ENCODE measurements around the gene LAMA2. TPM values are rescaled to one million over a fixed set of nuclear protein-coding genes. Genes with fewer than 3 reads are reported as not detected.
"Not testable (repeated sequence)": the region's sequence is repeated elsewhere in the genome, so short reads cannot be mapped to it uniquely, and the experiment has no call there.

Gene LAMA2
- total RNA-seq, 1 donor from 2014 or later: 0.45 TPM

DNA sequence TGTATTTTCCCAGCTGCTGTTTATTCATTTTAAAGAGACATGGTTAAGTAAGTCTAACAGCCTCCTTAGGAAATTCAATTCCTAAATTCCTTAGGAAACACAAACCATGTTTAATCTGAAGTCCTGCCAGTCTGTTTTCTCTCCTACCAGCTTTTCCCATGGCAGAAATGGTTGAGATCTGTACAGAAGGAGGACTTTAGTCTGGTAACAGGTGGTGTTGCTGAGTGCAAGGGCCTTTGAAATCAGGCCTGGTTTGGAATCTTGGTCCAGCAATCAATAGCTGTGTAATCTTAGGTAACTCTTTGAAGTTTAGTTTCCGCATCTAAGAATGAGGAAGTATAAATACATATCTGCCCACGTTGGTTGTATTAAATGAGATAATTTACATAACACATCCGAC lies 232.5 kb downstream of the LAMA2 start:
- no peak for DNase-seq (ENCODE audit: low read depth)

DNA sequence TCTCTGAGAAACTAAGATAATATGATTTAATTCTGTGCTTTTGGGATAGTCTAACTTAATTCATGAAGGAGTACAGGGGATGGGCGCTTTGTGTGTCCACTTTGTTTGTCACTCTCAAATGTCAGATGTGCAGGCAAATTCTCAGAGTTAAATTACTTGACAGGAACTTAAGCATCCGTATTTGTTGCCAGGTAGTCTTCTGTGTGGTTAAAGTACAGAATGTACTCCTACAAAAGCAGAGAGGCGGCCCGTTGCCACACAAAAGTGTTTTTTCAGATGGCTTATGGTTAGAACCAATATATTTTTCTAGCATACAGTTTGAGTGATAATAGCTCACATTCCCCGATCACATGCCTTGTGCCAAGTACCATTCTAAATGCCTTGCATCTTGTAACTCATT lies 234.4 kb downstream of the LAMA2 start:
- DNase-seq (ENCODE audit: low read depth): no peak

DNA sequence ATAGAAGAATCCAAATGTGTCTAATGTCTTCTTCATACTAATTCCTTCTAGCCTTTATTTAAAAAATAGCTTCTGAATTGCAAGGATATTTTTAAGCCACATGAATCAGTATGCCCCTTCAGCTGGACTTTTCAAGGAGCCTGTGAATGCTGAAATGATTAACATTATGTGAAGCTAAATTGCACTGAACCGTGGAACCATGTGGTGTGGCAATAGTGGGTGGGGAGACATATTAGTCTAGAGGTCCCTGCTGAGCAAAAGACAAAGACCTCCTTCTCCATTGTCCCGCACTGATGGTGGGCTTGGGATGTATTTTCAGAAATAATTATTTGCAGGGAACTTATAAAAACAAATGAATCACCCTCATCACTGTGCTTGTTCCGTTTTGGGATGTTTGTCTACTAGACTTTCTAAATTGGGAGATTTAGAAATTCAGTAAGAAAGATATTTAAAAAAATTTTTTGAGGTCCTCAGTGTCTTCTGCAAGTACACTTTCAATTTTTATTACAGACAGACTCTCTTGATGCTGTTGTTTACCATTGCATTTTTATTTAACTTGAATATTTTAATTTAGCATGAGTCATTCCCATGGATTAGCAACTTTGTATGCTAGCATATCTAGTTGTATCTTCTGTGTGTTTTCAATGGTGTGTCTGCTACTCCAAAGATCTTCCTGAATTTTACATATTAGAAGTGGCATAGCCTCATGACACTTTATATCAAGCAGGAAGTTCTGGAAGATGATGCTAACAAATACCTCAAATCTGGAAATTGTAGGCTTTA lies 238.1 kb downstream of the LAMA2 start:
- DNase-seq (ENCODE audit: low read depth): peak; percentile 88

DNA sequence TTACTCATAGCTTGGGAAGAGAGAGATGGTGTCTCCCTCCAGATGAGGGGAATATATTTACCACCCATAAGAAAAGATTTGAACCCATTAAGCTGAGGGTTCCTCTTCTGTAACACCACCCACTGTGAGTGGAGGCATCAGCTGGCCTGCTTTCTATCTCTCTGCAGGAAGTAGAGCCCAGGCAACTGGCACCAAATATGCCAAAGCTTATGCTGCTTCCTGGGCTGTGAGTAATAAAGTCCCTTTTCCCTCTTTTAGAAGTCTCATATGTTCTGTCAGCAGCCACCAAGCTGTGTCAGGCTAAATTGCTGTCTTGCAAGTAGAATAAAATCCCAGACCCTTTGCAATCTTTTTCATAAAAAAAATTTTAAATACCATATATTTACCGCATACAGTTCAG lies 241.4 kb downstream of the LAMA2 start:
- DNase-seq (ENCODE audit: low read depth): no peak

- peak; percentile 32 for DNase-seq (ENCODE audit: low read depth)
Observed at GRCh38 chr6:129130106-129130505, 247.2 kb downstream of the LAMA2 start.

DNA sequence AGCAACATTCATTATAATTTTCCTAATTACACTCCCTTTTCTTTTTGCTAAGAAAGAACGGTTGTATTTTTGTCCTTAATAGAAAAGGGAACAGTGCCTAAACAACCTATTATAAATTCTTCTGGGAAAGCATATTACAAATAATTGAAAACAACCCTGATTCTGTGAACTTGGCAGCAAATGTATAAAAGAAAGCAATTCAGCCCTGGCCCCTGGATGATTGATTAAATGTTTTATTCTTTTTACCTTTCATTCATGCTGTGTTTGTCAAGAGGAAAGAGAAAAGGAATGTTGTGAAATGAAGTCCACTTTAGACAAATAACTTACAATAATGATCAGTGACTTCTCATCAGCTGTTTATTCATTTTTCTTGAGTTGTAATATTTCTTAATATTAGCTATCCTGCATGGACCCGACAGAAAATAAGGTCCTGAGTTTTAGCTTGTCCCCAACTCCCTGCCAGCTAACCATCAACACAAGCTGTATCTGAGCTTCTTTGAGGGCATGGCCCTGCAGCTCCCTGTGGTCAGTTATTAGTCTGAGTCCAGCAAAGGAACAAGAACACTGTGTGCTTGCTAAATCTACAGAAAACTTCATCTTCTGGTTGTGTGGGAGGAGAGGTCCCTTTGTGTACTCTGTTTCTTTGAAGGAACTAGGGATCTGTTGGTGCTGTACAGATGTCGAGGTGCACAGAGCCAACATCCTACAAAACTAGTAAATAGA lies 248.2 kb downstream of the LAMA2 start:
- peak; percentile 26 for DNase-seq (ENCODE audit: low read depth)

GRCh38 chr6:129133770-129134192 lies 250.8 kb downstream of the LAMA2 start:
- DNase-seq (ENCODE audit: low read depth): no peak

GRCh38 chr6:129134535-129134934 lies 251.6 kb downstream of the LAMA2 start:
- no peak for DNase-seq (ENCODE audit: low read depth)

- DNase-seq (ENCODE audit: low read depth): no peak
Observed at GRCh38 chr6:129135451-129135850, 252.5 kb downstream of the LAMA2 start.

DNA sequence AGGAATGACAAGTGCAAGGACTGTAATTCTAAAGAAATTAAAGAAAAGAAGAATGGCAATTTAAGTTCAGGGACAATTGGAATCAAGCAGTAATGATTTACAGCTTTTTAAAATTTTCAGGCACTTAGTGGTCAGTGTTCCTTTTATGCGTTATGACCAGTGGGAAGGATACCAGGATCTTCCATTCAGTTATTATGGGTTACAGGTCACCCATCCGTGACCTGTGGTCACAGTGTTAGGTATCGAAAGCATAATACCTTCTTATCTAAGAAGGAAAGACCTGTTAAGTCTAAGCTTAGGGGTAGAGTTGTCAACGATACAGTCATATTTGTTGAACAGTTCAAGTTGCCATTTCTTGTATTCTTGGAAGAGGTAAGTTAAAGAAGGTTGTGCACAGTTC lies 253.8 kb downstream of the LAMA2 start:
- peak; percentile 21 for DNase-seq (ENCODE audit: low read depth)

DNA sequence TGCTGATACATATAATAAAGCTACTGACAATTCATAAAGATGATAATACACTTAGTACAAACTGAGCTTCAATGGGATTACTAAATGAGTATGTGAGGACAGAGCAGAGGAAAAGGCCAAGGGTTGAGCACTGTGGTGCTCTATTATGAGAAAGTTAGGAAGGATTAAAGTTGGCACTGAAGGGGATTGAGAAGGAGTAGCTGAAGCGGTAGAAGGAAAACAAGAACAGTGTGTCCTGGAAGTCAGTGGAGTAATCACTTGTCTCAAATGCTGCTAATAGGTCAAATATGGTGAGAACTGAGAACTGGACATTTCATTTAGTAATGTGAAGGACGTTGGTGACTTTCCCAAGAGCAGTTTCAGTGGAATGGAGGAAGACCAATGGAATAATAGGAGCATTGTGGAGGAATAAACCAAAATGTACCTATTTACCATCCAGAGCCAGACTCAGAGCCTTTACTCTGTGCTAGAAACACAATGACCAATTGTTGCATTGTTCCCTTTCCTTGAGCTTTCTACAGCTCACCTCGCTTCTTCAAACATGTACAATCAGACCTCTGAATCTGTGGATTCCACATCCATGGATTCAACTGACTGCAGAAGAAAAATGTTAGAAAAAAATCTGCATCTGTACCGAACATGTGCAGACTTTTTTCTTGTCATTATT lies 255.9 kb downstream of the LAMA2 start:
- no peak for DNase-seq (ENCODE audit: low read depth)

DNA sequence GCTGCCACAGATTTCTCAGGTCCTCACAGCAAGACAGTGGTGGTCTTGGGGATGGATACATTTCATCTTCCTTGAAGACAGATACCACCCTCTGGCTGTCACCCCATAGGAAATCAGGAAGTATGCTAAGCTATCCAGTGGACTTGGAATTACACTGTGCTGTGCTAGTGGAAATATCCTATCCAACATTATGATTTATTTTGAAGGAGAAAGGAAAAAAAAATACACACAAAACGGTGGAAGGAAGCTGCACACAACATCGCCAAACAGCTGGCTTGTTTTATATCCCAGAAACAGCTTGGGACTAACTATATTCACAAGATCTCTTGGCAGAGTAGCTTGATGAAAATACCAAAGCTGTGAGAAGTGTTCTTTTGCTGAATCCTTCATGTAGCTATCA lies 257.6 kb downstream of the LAMA2 start:
- no peak for DNase-seq (ENCODE audit: low read depth)

DNA sequence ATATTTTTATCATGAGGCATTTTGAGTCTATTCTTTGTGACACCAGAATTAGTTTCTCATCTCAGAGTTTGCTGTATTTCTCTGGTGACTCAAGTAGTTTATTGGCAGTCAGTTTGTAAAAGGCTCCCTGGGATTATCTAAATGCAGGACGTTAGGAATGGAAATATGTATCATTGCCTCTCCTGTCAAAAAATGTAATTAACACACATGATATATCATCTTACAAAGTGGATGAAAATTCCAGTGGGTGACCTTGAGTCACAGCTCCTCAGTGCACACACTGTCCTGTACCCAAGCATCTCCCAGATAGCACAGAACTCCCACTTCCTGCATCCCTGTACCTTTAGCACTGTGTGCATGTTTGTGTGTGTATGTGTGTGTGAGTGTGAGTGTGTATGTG lies 258.6 kb downstream of the LAMA2 start:
- no peak for DNase-seq (ENCODE audit: low read depth)

DNA sequence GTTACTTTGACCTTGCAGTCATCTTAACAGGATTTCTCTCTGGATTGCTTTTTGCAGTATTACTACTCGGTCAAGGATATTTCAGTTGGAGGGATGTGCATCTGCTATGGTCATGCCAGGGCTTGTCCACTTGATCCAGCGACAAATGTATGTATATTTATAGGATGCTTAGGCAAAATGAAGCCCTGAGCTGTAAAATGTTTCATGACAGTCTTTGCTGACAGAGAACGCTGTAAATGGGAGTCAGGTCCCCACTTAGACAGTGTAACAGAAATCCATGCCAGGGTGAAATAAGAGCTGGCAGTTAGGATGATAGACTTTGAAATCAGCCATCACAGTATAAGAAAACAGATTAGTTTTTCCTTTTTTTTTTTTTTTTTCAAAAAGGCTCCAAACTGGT lies 264.0 kb downstream of the LAMA2 start:
- no peak for DNase-seq (ENCODE audit: low read depth)

- no peak for DNase-seq (ENCODE audit: low read depth)
Observed at GRCh38 chr6:129150507-129150906, 267.6 kb downstream of the LAMA2 start.

DNA sequence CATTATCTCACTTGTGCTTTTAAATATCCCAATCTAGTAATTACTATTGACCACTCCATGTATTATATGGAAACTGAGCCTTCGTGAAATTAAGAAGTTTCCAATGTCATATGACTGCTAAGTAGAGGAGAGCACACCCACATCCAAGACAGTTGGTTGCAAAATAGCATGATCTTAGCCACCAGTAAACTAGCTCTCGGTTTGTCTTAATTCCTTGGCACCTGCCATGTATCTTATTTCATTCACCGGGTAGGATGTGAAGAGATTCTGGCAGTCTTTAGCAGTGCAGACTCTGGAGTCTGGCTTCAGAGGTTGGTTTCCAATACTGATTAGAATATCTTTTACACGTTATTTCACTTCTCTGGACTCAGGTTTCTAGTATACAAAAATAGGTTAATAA lies 270.3 kb downstream of the LAMA2 start:
- no peak for DNase-seq (ENCODE audit: low read depth)

DNA sequence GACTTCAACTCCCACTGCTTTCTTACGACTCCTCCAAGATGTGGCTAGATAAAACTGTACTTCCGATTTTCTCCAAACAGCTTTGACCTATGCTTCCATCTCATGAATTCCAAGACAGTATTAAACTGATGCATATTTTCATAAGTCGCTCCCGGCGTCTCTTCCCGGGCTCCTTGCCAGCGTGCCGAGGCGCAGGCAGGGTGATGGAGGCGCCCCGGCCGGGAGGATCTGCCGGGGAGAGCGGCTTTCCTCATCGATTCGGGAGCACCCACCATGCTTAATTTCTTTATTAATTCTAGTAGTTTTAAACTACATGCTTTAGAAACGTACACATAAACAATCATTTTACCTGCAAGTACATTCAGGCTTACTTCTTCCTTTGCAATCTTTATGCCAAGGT lies 276.3 kb downstream of the LAMA2 start:
- DNase-seq (ENCODE audit: low read depth): not testable (repeated sequence)

DNA sequence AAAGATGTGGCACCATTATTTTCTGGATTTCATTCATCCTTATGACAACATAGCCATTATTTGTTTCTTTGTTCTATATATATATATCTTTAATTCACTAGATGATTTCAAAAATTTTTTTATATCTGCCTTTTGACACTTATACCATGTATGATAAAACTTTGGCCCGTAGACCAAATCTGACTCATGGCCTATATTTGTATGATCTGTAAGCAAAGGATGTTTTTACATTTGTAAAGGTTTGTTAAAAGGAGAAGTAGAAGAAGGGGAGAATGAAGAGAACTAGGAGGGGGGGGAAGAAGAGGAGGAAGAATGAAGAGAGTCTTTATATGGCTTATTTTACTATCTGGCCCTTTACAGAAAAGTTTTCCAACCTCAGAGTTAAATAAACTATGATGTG lies 279.7 kb downstream of the LAMA2 start:
- no peak for DNase-seq (ENCODE audit: low read depth)

GRCh38 chr6:129163551-129163950 lies 280.6 kb downstream of the LAMA2 start:
- DNase-seq (ENCODE audit: low read depth): no peak

- DNase-seq (ENCODE audit: low read depth): no peak
Observed at GRCh38 chr6:129164032-129164431, 281.1 kb downstream of the LAMA2 start.

- DNase-seq (ENCODE audit: low read depth): not testable (repeated sequence)
Observed at GRCh38 chr6:129172279-129172995, 289.5 kb downstream of the LAMA2 start.

GRCh38 chr6:129175066-129175465 lies 292.1 kb downstream of the LAMA2 start:
- DNase-seq (ENCODE audit: low read depth): no peak
